ENCODE measurements around the gene LRRC28.

LRRC28 gene

DNA sequence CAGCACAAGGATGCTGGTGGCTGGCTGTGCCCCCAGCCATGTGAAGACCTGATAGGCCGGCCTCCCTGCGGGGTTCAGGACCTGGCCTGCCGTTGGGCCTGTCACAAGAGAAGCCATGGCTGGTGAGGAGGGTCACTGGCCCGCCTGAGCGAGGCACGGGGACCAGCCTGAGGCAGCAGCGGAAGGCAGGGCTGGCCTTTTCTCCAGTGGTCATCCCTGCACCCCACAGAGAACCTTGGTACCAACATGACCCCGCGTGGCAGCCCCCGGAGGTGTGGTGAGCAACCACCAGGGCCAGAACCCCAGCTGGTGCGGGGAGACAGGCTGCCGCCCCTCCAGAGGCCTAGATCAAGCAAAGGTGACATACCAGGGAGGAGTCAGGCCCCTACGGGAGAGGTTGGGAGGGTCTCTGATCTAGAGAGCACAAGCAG, 180.4 kb downstream of the LRRC28 start:
- Histone ChIP-seq H3K9ac (ENCODE audit: low read length) (no peak overlapping the region), H3K9me3 (ENCODE audit: control insufficient read depth, low read length) (no peaks in the 10 kb centered on the region), H3K36me3 (ENCODE audit: control insufficient read depth, insufficient read depth, low read length) (no peaks in the 10 kb centered on the region), H3K4me1 (ENCODE audit: control insufficient read depth, insufficient read depth, low read length) (peaks cover 39% of the 10 kb centered on the region), H3K4me3 (ENCODE audit: low read length) (no peak overlapping the region), H3K27me3 (ENCODE audit: control insufficient read depth, insufficient read depth, low read length) (no peaks in the 10 kb centered on the region)

DNA sequence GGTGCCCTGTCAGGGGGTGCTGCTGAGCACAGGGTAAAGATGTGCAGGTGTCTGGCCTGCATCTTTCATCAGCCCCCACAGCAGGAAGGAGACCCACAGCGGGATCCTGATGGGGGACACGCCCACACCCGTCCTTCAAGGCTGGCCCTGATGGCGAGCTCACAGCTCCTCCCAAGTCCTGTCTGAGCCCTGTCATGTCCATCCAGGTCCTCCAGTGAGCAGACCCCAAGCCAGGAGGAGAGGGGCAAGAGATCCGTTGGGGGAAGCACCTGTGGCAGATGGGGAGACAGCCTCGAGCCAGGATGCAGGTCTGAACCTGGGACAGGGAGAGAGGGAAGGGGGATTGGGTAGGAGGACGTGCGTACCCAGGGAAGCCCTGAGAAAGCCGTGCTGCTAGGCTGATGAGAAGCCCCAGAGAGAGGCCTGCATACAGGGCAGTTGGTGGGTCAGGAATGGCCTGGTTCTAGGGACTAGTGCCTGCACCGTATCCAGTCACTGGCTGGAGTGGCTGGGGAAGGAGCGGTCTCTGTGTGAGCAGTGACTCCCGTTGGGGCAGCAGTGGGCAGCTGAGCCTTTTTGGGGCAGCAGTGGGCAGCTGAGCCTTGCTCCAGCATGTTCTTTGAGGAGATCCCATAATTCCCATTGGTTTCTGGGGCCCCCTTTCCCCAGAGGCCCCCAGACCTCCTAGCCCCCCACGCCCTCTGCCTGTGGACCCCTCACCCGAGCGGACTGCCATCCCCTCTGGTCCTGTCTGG, 181.2 kb downstream of the LRRC28 start:
- Histone ChIP-seq H3K9ac (ENCODE audit: low read length) (peak overlapping the region; percentile 38), H3K36me3 (ENCODE audit: control insufficient read depth, insufficient read depth, low read length) (no peaks in the 10 kb centered on the region), H3K4me1 (ENCODE audit: control insufficient read depth, insufficient read depth, low read length) (peaks cover 39% of the 10 kb centered on the region), H3K9me3 (ENCODE audit: control insufficient read depth, low read length) (no peaks in the 10 kb centered on the region), H3K27me3 (ENCODE audit: control insufficient read depth, insufficient read depth, low read length) (no peaks in the 10 kb centered on the region), H3K4me3 (ENCODE audit: low read length) (no peak overlapping the region)

DNA sequence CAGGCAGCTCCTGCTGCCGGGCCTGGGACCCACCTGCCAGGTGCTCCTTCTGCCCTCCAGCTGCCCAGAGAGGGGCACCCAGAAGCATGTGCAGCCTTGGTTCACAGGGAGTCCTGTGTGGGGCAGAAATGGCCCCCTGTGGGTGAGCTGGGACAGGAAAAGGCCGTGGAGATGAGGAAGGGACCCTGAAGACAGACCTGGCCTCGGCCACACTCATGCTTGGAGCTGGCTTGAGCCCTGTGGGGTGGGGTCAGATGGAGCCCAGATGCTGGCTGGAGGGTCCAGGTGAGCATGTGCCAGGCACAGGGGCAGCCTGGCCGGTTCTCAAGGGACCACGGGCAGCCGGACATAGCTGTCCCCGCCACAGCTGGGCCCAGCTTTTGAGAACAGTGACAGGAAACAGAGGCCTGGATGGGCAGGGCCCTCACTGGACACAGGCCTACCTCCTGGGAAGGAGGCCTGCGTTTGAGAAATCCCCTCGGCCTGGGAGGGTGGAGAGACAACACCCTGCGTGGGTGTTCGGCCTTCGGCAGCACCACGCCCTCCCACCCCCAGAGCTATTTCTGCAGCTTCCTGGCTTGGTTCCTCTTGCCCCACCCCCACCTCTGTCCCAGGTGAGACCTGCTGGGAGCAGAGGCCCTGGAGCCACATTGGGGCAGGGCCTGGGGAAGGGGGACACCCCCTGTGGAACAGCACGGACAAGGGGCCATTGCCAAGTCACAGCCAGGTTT, 181.9 kb downstream of the LRRC28 start:
- Histone ChIP-seq H3K36me3 (ENCODE audit: control insufficient read depth, insufficient read depth, low read length) (no peaks in the 10 kb centered on the region), H3K4me3 (ENCODE audit: low read length) (no peak overlapping the region), H3K9ac (ENCODE audit: low read length) (peak overlapping the region; percentile 38), H3K4me1 (ENCODE audit: control insufficient read depth, insufficient read depth, low read length) (peaks cover 39% of the 10 kb centered on the region), H3K9me3 (ENCODE audit: control insufficient read depth, low read length) (no peaks in the 10 kb centered on the region), H3K27me3 (ENCODE audit: control insufficient read depth, insufficient read depth, low read length) (no peaks in the 10 kb centered on the region)

DNA sequence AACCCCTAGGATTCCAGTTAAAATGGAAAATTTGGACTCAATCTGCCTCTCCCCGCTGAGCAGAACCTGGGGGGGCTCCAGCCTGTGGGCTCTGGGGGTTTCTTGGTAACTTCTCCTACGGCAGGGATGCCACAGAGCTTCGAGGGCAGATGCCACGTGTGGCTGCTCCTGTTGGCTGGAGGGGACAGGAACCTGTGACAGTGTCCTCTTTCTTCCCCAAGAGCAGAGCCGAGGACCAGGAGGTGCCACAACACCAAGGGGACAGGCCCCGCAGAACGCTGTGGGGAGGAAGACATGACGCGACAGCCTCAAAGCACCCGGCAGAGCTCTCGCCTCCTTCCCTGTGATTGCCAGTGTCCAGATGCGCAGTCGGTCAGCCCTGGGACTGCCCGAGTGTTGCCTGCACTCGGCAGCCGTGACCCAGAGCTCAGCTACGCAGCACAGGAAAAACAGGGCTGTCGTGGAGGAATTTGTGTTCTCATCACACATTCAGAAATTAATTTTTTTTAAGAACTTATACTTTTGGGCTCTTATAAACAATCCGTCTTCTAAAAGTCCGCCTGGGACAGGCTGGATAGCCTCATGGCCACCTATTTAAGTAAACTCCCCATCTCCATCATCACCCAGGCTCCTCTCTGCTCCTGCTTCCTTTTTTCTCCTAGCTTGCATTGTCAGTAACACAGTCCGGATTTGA, 182.6 kb downstream of the LRRC28 start:
- H3K9ac ChIP-seq (ENCODE audit: low read length), result peak overlapping the region; percentile 38
- no peaks in the 10 kb centered on the region for H3K9me3 ChIP-seq (ENCODE audit: control insufficient read depth, low read length)
- H3K36me3 ChIP-seq (ENCODE audit: control insufficient read depth, insufficient read depth, low read length), result no peaks in the 10 kb centered on the region
- H3K4me1 ChIP-seq (ENCODE audit: control insufficient read depth, insufficient read depth, low read length), result peaks cover 39% of the 10 kb centered on the region
- H3K4me3 ChIP-seq (ENCODE audit: low read length), result no peak overlapping the region
- no peaks in the 10 kb centered on the region for H3K27me3 ChIP-seq (ENCODE audit: control insufficient read depth, insufficient read depth, low read length)

- H3K27me3 ChIP-seq (ENCODE audit: control insufficient read depth, insufficient read depth, low read length), result no peaks in the 10 kb centered on the region
- H3K36me3 ChIP-seq (ENCODE audit: control insufficient read depth, insufficient read depth, low read length), result no peaks in the 10 kb centered on the region
- H3K9me3 ChIP-seq (ENCODE audit: control insufficient read depth, low read length), result no peaks in the 10 kb centered on the region
- peaks cover 39% of the 10 kb centered on the region for H3K4me1 ChIP-seq (ENCODE audit: control insufficient read depth, insufficient read depth, low read length)
- no peak overlapping the region for H3K4me3 ChIP-seq (ENCODE audit: low read length)
- H3K9ac ChIP-seq (ENCODE audit: low read length), result peak overlapping the region; percentile 47
Observed at GRCh38 chr15:99434506-99435112, 183.3 kb downstream of the LRRC28 start.

- Histone ChIP-seq H3K4me1 (ENCODE audit: control insufficient read depth, insufficient read depth, low read length) (peaks cover 39% of the 10 kb centered on the region), H3K36me3 (ENCODE audit: control insufficient read depth, insufficient read depth, low read length) (no peaks in the 10 kb centered on the region), H3K4me3 (ENCODE audit: low read length) (no peak overlapping the region), H3K27me3 (ENCODE audit: control insufficient read depth, insufficient read depth, low read length) (no peaks in the 10 kb centered on the region), H3K9me3 (ENCODE audit: control insufficient read depth, low read length) (no peaks in the 10 kb centered on the region), H3K9ac (ENCODE audit: low read length) (peak overlapping the region; percentile 47)
Observed at GRCh38 chr15:99435113-99435695, 183.9 kb downstream of the LRRC28 start.

GRCh38 chr15:99435877-99436541, 184.7 kb downstream of the LRRC28 start:
- H3K36me3 ChIP-seq (ENCODE audit: control insufficient read depth, insufficient read depth, low read length), result no peaks in the 10 kb centered on the region
- peaks cover 39% of the 10 kb centered on the region for H3K4me1 ChIP-seq (ENCODE audit: control insufficient read depth, insufficient read depth, low read length)
- no peaks in the 10 kb centered on the region for H3K9me3 ChIP-seq (ENCODE audit: control insufficient read depth, low read length)
- H3K4me3 ChIP-seq (ENCODE audit: low read length), result no peak overlapping the region
- no peaks in the 10 kb centered on the region for H3K27me3 ChIP-seq (ENCODE audit: control insufficient read depth, insufficient read depth, low read length)
- H3K9ac ChIP-seq (ENCODE audit: low read length), result peak overlapping the region; percentile 47

DNA sequence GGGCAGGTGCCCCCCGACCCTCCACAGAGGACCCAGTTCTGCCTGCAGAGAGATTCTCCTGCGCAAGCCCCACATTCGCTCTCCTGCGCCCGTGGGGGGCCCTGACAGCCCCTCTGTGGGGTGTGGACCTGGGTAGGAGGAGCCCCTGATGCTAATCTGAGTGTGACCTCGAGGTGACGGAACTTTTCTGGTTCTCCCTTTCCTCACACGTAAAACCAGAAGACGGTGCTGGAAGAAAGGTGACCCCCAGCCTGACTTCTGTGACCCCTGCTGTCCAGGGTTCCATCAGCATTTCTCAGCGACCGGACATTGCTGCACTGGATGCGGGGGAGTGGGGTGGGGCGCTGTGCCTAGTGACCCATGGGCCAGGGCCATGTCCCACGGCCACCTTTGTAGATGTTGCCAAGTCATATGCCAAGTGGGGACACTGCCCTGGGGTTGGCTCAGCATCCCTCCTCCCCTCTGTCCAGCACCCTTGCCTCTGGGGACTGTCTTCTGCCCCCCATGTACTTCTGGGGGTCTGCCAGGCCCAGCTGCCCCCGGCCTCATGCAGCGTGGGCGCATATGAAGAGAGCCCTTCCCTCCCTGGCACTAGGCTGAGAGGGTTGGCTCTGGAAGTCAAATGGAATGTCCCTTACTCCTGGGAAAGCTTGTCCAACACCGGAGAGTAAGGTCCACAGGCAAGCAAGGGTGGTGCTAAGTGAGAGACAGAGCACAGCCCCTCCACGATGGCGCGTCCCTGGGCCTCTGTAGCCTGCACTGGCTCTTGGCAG, 185.4 kb downstream of the LRRC28 start:
- no peaks in the 10 kb centered on the region for H3K27me3 ChIP-seq (ENCODE audit: control insufficient read depth, insufficient read depth, low read length)
- H3K4me3 ChIP-seq (ENCODE audit: low read length), result no peak overlapping the region
- H3K36me3 ChIP-seq (ENCODE audit: control insufficient read depth, insufficient read depth, low read length), result no peaks in the 10 kb centered on the region
- H3K9ac ChIP-seq (ENCODE audit: low read length), result no peak overlapping the region
- H3K4me1 ChIP-seq (ENCODE audit: control insufficient read depth, insufficient read depth, low read length), result peaks cover 44% of the 10 kb centered on the region
- H3K9me3 ChIP-seq (ENCODE audit: control insufficient read depth, low read length), result no peaks in the 10 kb centered on the region

DNA sequence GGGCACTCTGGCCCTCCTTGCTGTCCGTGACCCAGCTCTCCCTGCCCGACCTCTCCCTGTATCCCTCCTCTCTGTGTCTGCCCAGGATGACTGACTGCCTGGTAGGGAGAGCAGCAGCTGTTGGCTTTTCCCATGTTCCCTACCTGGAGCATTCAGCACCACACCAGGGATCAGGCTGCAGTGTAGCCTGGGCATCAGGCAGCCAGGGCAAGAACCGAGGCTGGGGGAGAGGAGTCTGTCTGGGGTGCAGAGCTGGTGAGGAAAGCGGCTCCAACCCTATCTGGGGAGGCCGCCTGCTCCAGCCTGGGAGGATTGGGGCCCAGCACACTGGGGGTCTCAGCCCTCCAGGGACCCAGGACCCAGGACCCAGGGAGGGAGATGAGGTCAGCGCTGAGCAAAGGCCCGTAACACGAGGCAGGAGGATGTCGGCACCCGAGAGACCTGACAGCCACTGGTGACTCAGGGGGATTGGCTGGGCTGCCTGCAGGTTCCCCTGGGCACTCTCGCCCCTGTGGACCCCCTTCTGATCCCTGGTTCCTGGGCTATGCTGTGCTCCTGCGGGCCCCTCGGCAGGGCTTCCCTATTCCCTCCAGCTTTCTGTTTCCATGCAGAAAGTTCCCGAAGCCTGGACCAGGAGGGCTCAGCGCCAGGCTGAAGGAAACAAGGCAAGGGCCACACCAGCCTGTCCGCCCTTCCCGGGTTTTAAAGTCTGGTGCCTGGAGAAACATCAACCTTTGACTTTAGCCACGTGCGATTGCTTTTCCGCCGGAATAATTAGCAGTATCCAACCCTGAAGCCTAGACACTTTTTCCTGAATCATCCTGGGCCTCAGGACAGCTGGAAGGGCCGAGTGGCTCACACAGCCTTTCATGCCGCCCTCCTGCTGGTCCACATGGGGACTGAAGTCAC, 186.3 kb downstream of the LRRC28 start:
- H3K4me1 ChIP-seq (ENCODE audit: control insufficient read depth, insufficient read depth, low read length), result peaks cover 50% of the 10 kb centered on the region
- H3K9me3 ChIP-seq (ENCODE audit: control insufficient read depth, low read length), result no peaks in the 10 kb centered on the region
- H3K4me3 ChIP-seq (ENCODE audit: low read length), result no peak overlapping the region
- no peaks in the 10 kb centered on the region for H3K36me3 ChIP-seq (ENCODE audit: control insufficient read depth, insufficient read depth, low read length)
- H3K27me3 ChIP-seq (ENCODE audit: control insufficient read depth, insufficient read depth, low read length), result no peaks in the 10 kb centered on the region
- no peak overlapping the region for H3K9ac ChIP-seq (ENCODE audit: low read length)

DNA sequence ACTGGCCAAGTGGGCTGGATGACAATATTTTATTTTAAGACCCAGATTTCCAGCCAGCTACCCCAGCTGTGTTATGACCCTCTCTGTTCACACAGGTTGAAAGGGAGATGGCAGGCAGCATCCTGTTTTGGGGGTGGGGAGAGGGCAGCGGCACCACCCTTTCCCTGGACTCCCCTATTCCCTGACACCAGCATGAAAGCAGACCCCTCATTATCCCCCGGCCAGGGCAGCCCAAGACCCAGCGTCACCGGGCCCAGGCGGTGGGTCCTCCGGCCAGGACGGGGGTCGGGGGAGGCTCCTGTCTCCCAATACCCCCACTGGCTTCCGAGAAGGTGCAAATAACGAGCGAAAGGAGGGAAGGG, 186.9 kb downstream of the LRRC28 start:
- Histone ChIP-seq H3K4me3 (ENCODE audit: low read length) (no peak overlapping the region), H3K9ac (ENCODE audit: low read length) (no peak overlapping the region)

More for the DNA sequence above, 186.9 kb downstream of the LRRC28 start:
- Histone ChIP-seq H3K9me3 (ENCODE audit: control insufficient read depth, low read length) (no peaks in the 10 kb centered on the region), H3K27me3 (ENCODE audit: control insufficient read depth, insufficient read depth, low read length) (no peaks in the 10 kb centered on the region), H3K36me3 (ENCODE audit: control insufficient read depth, insufficient read depth, low read length) (no peaks in the 10 kb centered on the region), H3K4me1 (ENCODE audit: control insufficient read depth, insufficient read depth, low read length) (peaks cover 52% of the 10 kb centered on the region)
